GM19468 (cell line): ENCODE data around the gene PML.
"Not testable (repeated sequence)": the region's sequence is repeated elsewhere in the genome, so short reads cannot be mapped to it uniquely, and the experiment has no call there.

ENCODE experiments used
- ATAC-seq: cut with Tn5 transposase; IDR thresholded peaks from one replicate; pipeline ENCODE4 v1.9.1; 2021; ENCODE audit warnings: mild to moderate bottlenecking, moderate library complexity, moderate number of reproducible peaks; ENCODE audit not compliant: unreplicated experiment; ENCODE audit errors: extremely low read depth

Gene PML

GRCh38 chr15:73956743-73957135 is 37.8 kb upstream of the PML start:
- ATAC-seq: no peak

DNA sequence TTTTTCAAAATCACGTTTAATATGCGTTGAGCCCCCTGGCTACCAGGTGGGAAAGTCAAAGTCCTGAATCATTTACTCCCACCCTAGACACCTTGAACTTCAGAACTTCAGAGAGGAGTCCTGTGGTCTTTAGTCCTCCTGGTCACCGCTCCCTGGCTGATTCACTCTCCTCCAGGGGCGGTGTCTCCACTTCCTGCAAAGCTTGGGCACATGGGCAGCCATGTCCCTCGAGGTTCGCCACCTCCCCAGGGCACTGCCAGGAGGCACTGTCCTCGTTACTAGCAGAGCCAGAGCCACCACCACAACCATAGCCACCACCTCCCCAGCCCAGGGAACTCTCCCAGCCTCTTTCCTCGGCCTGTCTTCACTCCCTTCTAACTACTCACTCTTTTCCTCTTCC is 37.2 kb upstream of the PML start:
- ATAC-seq: no peak

DNA sequence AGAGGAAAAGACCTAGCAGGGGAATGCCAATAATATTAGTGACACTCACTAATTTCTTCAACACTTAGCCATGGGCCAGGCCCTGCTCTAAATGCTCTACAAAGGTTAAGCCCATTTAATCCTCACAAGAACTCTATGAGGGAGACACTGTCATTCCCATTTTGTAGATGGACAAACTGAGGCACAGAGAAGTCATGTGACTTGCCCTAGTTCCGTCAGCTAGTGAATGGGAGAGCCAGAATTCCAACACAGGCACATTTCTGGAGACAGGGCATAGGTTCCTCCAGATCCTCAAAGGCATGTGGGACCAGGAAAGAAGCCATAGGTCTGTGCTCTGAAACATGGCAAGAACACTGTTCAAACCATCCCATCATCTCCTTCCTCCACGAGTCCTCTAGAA is 36.7 kb upstream of the PML start:
- ATAC-seq: no peak

- ATAC-seq: no peak
These were observed 35.4 kb upstream of the PML start for GRCh38 chr15:73959012-73959581.

DNA sequence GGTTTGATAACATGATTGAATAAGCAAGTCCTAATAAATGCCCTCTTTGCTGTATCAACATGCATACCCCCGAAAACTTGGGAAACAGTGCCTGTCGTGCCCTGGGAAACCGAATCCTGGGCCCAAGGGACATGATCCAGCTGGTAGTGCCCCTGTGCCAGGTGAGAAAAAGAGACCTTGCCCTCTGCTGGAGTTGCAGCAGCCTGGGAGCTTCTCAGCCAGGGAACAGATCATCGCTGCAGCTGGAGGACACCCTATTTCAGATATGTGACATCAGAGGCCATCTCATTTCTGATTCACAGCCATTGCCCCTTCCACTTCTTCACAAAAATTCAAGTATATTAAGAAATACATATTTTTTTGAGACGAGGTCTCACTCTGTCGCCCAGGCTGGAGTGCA is 34.7 kb upstream of the PML start:
- no peak for ATAC-seq

DNA sequence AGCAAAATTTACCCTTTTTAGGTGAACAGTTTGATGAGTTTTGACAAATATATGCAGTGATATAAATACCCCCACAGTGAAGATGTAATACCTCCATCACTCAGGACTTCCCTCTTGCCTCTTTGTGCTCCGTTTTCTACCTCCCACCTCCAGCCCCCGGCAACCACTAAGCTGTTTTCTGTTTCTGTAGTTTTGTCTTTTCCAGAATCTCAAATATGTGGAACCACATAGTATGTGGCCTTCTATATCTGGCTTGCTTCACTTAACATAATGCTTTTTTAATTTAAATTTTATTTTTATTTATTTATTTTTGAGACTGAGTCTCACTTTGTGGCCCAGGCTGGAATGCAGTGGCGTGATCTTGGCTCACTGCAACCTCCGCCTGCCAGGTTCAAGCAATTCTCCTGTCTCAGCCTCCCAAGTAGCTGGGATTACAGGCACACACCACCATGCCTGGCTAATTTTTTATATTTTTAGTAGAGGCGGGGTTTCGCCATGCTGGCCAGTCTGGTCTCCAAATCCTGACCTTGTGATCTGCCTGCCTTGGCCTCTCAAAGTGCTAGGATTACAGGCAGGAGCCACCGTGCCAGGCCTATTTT is 33.9 kb upstream of the PML start:
- not testable (repeated sequence) for ATAC-seq

- no peak for ATAC-seq
These were observed 32.1 kb upstream of the PML start for GRCh38 chr15:73962433-73962832.

DNA sequence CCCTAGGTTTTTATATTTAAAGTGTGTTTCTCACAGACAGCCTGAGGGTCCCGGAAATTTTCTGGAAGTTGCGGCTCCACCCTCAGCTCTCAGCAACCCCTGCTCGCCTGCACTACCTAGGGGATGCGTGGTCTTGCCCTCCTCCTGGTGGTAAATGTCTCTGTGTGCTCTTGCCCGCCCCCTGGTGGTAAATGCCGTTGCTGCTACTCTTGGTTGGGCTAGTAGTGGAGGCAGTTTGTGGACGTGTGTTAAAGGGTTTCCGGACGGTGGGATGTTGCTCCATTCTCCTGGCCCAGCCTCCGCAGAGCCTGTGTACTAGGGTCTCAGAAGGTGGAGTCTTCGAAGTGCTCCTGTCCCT is 29.8 kb upstream of the PML start:
- no peak for ATAC-seq

GRCh38 chr15:73965094-73965757 is 29.3 kb upstream of the PML start:
- no peak for ATAC-seq

DNA sequence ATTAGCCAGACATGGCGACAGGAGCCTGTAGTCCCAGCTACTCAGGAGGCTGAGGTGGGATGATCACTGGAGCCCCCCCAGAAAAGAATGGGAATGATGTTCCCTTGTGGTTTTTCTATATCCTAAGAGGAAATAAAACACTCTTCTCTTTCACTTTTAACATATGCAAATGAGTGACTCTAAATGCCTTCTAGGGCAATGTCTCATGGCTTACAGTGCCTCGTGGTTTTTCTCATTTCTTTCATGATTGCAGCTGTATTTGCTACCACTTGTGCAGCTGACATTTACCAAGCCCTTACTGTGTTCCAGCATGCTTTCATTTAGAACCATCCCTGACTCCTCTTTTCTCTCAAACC is 28.8 kb upstream of the PML start:
- ATAC-seq: peak; percentile 42

DNA sequence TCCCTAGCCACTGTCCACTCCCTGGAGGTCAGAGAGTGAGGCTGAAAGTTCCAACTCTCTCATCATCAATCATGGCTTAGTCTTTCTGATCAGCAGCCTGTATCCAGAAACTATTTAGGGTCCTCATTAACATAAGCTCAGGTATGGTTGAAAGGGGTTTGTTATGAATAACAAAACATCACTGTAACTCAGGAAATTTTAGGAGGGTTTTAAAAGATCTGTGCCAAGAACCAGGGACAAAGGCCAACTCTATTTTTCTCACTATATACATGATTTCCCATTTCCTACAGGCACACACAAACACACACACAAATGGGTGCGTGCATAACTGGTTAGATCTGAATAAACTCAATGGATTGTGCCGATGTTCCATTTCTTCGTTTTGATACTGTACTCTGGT is 26.1 kb upstream of the PML start:
- no peak for ATAC-seq

- no peak for ATAC-seq
These were observed 25.3 kb upstream of the PML start for GRCh38 chr15:73969151-73969759.

DNA sequence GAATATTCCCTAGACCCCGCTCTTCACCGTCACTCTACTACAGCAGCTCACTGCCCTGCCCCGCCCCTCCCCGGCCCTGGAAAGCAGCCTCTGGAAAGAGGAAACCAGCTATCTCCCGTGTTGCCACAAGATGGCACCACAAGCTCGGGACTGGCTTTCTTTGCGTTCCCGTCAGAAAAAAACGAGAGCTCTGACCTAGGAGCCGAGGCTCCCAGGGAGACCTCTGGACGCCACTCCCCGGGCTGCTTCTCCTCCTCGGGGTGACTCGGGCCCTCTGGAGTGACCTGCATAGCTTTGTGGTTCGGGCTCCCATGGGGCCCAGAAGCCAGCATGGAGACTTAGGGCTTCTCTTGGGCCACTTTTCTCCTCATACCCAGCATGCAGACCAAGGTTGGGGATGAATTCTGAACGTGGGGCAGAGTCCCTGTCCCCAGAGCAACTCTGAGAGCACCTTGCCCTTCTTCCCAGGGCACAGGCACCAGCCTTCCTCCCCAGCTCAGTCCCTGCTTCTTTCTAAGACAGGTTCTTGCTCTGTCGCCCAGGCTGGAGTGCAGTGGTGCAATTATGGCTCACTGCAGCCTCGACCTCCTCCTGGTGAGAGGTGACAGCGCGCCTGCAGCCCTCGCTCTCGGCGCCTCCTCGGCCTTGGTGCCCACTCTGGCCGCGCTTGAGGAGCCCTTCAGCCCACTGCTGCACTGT is 21.4 kb upstream of the PML start:
- ATAC-seq: no peak

GRCh38 chr15:73973683-73974200 is 20.8 kb upstream of the PML start:
- not testable (repeated sequence) for ATAC-seq

DNA sequence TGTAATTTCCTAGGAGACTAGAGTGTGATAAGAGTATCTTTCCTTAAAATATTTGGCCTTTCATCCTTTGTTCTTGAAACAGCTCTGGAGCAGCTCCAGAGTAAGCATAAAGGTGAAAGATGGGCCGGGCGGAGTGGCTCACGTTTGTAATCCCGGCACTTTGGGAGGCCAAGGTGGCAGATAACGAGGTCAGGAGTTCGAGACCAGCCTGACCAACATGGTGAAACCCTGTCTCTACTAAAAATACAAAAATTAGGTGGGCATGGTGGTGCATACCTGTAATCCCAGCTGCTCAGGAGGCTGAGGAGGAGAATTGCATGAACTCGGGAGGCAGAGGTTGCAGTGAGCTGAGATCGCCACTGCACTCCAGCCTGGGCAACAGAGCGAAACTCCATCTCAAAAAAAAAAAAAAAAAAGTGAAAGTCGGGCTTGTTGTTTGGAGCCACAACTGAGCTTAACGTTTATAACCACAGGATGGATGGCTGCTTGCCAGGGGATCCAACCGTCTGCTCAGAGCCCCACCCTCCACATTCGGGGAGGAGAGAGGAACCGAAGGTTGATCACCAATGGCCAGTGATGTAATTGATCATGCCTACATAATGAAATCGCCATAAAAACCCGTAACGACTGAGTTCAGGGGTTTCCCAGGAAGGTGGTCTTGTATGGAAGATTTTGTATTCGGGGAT is 18.9 kb upstream of the PML start:
- not testable (repeated sequence) for ATAC-seq

GRCh38 chr15:73978896-73979295 is 15.6 kb upstream of the PML start:
- no peak for ATAC-seq

GRCh38 chr15:73979636-73980035 is 14.9 kb upstream of the PML start:
- ATAC-seq: no peak

GRCh38 chr15:73981761-73982221 is 12.7 kb upstream of the PML start:
- ATAC-seq: no peak

DNA sequence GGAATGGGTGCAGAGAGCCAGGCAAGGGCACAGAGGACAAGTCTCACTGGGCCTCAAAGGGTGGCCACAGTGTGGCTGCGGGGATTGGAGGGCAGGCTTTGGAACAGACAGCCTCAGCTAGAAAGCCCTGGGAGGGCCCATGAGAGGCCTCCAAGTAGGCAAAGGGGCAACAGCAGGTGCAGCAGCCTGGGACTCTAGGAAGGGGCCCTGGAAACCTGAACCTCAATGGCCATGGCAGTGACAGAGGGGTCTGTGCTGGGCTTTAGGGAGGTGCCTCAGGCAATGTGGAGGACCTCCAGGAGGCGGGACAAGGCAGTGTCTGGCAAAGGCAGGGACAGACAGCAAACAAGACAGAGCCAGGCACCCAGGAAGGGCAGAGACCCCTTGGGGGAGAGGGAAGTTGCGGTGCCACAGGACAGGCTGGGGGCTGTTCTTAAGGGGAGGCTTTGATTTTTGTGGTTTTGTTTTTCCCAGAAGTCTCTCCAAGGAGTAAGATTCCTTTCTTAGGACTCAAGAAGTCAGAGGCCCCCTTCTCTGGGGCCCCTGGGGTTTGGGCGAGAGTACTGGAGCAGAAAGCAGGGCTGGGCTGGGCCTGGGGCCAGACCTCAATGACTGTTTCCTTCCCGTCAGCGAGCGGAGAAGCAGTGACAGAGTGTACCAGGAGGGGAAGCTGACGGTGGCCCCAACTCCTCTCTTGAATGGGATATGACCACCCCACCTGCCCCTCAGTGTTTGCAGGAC is 12.1 kb upstream of the PML start:
- no peak for ATAC-seq
